Right forelimb (tissue), 1 donor: ENCODE data around the gene CFAP73.
"Not testable (repeated sequence)": the region's sequence is repeated elsewhere in the genome, so short reads cannot be mapped to it uniquely, and the experiment has no call there.

Experiments used
- DNase-seq: peaks from one replicate; pipeline ENCODE4 v3.0.0-alpha.2; 2018

The CFAP73 gene

GRCh38 chr12:113196582-113196981, 47.1 kb downstream of the CFAP73 start:
- DNase-seq, result no peak

DNA sequence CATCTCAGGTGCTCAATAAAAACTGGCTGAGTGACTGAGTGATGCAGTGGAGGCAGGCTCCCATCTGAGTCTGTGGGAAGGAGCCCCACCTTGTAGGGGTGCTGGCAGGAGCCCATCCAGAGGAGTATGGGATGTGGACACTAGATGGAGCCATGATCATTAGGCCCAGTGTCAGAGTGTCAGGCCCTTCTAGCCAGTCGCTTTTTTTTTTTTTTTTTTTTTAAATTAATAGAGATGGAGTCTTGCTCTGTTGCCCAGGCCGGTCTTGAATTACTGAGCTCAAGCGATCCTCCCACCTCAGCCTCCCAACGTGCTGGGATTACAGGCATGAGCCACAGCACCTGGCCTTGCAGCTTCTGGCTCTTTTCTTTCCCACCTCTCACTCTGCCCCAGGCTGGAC, 47.5 kb downstream of the CFAP73 start:
- peak; percentile 72 for DNase-seq

DNA sequence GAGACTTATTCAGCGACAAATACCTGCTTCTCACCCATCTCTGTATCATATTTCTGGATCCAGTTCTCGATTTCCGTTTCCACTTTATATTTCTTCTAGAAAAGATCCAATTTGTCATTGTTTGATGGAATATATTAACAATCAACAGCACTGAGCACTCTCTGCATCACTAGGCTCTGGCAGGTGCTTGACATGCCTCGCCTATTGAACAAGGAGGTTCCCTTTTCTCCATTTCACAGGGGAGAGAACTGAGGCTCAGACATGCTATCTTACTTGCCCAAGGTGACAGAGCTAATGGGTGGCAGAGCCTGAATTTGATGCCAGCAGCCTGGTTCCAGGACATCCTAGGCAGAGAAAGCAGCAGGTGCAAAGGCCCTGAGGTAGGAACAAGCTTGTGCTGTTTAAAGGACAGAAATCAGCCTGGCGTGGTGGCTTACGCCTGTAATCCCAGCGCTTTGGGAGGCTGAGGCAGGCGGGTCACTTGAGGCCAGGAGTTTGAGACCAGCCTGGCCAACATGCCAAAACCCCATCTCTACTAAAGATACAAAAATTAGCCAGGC, 48.1 kb downstream of the CFAP73 start:
- DNase-seq, result no peak

DNA sequence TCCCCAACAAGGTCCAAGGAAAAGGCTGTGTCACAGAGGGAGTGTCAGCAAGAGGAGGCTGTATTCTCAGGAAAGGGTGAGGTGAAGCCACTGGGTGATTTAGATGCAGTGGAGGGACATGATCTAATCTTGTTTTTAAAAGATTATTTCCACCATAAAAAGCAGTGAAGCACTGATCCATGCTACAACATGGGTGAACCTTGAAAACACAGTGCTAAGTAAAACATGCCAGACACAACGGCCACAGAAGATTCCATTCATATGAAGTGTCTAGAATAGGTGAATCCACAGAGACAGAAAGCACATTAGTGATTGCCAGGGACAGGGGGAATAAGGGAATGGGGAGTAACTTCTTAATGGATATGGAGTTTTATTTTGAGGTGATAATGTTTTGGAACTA, 48.8 kb downstream of the CFAP73 start:
- DNase-seq, result no peak

GRCh38 chr12:113200021-113200797, 50.7 kb downstream of the CFAP73 start:
- DNase-seq, result no peak

DNA sequence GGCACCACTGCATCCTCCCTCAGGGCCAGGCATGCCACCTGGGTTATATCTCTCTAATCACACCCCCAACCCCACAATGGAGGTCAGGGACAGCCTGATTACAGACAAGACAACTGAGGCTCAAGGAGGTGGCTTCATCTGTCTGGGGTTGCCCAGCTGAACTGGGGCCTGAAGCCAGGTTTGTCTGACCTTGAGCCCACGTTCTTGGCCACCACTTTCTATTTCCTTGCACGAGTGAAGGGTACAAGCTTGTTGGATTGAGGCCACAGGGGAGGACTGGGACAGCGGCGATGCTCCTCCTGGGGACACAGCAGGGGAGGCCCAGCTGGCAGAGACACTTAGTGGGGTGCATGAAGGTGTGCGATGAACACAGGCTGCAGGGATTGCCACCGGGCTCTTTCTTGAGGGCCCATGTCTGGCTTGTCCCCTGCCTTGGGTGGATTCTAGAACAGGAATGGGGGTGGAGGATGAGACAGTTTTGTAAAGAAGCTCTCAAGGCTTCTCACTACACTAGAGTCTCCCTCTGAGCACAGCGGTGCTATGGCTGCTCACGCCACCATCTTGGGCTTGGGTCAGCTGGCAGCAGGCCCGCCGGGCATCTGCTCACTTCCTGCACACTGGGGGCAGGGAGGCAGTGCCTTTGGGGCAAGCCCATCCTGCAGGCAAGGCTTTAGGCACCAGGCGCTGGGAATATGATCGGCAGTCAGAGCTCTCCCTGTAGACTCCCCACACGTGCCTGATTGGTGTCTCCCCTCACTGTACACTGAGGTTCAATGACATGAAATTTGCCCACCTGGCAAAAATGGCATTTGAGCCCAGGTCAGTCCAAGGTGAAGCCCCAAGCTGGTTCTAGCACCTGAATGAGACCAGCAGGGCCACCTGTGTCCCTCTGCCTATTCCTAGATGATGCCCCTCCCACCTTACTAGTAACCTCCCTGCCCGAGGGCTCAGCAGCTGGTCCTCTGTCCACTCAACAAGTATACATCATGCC, 52.0 kb downstream of the CFAP73 start:
- no peak for DNase-seq

- DNase-seq, result no peak
Measured at GRCh38 chr12:113202300-113203075, 53.0 kb downstream of the CFAP73 start.

DNA sequence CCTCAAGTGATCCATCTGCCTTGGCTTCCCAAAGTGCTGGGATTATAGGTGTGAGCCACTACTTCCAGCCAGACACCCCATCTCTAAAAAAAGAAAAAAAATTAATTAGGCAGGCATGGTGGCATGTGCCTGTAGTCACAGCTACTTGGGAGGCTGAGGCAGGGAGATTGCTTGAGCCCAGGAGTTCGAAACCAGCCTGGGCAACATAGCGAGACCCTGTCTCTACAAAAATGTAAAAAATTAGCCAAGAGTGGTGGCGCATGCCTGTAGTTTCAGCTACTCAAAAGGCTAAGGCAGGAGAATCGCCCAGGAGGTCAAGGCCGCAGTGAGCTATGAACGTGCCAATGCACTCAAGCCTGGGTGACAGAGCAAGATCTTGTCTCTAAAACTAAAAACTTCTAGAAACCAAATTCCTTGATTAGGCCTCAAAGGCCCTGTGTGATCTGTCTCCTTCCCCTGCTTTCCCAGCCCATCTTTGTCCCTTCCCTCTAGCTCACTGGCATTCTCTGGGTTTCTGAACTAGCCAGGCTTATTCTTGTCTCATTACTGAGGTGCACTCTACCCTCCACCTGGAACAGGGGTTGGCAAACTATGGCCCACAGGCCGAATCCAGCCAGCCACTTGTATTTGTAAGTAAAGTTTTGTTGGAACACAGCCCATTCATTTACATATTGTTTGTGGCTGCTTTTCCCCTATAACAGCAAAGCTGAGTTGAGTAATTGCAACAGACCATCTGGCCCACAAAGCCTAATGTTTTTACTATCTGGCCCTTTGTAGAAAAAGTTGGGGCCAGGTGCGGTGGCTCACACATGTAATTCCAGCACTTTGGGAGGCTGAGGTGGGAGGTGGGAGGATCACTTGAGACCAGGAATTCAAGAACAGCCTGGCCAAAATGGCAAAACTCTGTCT, 54.6 kb downstream of the CFAP73 start:
- DNase-seq, result no peak

GRCh38 chr12:113204804-113205203, 55.3 kb downstream of the CFAP73 start:
- no peak for DNase-seq

DNA sequence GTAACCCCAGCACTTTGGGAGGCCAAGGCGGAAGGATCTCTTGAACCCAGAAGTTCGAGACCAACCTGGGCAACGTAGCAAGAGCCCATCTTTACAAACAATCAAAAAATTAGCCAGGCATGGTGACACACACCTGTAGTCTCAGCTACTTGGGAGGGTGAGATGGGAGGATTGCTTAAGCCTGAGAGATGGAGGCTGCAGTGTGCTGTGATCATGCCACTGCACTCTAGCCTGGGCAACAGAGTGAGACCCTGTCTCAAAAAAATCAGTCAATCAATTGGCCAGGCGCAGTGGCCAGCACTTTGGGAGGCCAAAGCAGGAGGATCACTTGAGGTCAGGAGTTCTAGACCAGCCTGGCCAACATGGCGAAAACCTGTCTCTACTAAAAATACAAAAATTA, 57.3 kb downstream of the CFAP73 start:
- DNase-seq, result not testable (repeated sequence)

GRCh38 chr12:113207613-113208040, 58.1 kb downstream of the CFAP73 start:
- DNase-seq, result no peak

DNA sequence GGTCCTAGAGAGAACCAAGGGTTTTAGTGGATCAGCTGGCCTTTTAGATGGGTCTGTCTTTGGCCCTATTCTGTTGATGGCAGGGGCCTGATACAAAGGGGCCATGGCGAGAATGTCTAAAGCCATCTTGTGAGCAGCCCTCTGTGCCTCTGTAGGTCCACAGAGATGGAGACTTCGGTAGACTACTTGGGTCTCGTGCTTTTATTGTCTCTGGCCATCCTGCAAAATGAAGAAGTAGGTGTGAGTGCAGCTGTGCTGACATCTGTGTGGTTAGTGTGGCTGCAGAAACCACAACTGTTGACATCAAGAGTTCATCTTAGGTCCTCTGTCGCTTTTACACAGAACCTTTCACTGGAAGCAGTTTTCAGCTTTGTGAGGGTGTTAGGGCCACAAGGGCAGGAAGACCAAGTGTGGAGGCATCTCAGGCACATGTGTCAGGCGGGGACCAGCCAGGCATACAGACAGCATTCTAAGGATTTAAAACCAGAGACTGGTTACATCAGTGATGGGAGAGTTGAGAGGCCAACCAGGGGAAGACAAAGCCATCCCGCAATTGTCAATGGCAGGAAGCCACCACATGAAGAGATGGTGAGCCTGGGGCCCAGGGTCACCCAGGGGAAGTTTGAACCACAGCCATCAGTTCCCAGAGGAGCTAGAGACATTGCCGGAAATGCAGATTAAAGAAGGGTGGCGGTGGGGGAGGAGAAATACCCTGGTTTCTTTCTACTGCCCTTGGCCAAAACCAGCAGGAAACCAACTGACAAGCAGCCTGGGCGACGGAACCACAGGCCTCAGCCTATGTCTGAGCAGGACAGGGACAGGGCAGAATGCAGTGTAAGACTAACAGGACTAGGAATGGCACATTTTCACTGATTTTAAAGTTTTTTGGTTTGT, 58.8 kb downstream of the CFAP73 start:
- DNase-seq, result peak; percentile 58
